WTC11 (cell line): ENCODE measurements around the gene PIP5K1A. TPM values are rescaled to one million over a fixed set of nuclear protein-coding genes. Genes with fewer than 3 reads are reported as not detected.

Experiments
- EMX1 ChIP-seq: fragments of 250-450 bp; sonication (Bioruptor Pico); IDR thresholded peaks from 2 replicates; pipeline ENCODE4 v1.8.0; 2021; ENCODE audit warnings: mild to moderate bottlenecking
- ERG ChIP-seq: fragments of 250-450 bp; sonication (Bioruptor Pico); IDR thresholded peaks from 2 replicates; pipeline ENCODE4 v1.8.0; 2021; ENCODE audit warnings: mild to moderate bottlenecking
- ETV6 ChIP-seq: sonication (generic); formaldehyde crosslinking; IDR thresholded peaks from 2 replicates; pipeline ENCODE4 v1.8.1; 2022; ENCODE audit warnings: mild to moderate bottlenecking, missing genetic modification reagents
- FOXK1 ChIP-seq: sonication (generic); formaldehyde crosslinking; IDR thresholded peaks from 2 replicates; pipeline ENCODE4 v1.8.0; 2022; ENCODE audit warnings: mild to moderate bottlenecking, moderate library complexity, missing genetic modification reagents
- GTF2I ChIP-seq: fragments of 250-450 bp; sonication (Bioruptor Pico); conservative IDR thresholded peaks from 2 replicates; pipeline ENCODE4 v1.4.0; 2021; ENCODE audit warnings: mild to moderate bottlenecking
- IRF1 ChIP-seq: sonication (generic); formaldehyde crosslinking; IDR thresholded peaks from 2 replicates; pipeline ENCODE4 v1.8.0; 2023; ENCODE audit warnings: missing genetic modification reagents
- JAZF1 ChIP-seq: fragments of 250-450 bp; sonication (Bioruptor Pico); IDR thresholded peaks from 2 replicates; pipeline ENCODE4 v1.9.0; 2021; ENCODE audit warnings: moderate library complexity, mild to moderate bottlenecking, inconsistent platforms
- MYBL2 ChIP-seq: sonication (generic); formaldehyde crosslinking; IDR thresholded peaks from 2 replicates; pipeline ENCODE4 v1.8.1; 2023; ENCODE audit warnings: mild to moderate bottlenecking, moderate library complexity, missing genetic modification reagents
- RELA ChIP-seq: sonication (generic); formaldehyde crosslinking; IDR thresholded peaks from 2 replicates; pipeline ENCODE4 v1.8.1; 2022; ENCODE audit warnings: missing genetic modification reagents, mild to moderate bottlenecking, borderline replicate concordance
- RORB ChIP-seq: fragments of 250-450 bp; sonication (Bioruptor Pico); IDR thresholded peaks from 2 replicates; pipeline ENCODE4 v1.9.0; 2021; ENCODE audit warnings: mild to moderate bottlenecking
- SP1 ChIP-seq: sonication (generic); formaldehyde crosslinking; conservative IDR thresholded peaks from 2 replicates; pipeline ENCODE4 v1.8.1; 2022; ENCODE audit warnings: missing genetic modification reagents
- TEAD1 ChIP-seq: sonication (generic); formaldehyde crosslinking; IDR thresholded peaks from 2 replicates; pipeline ENCODE4 v1.8.0; 2022; ENCODE audit warnings: mild to moderate bottlenecking, missing genetic modification reagents
- ZNF396 ChIP-seq: fragments of 250-450 bp; sonication (Bioruptor Pico); IDR thresholded peaks from 2 replicates; pipeline ENCODE4 v1.8.0; 2021; ENCODE audit warnings: mild to moderate bottlenecking, moderate library complexity, borderline replicate concordance
- total RNA-seq: library from RNA; stranded (reverse); gene quantifications from 3 replicates; pipeline ENCODE4 v1.2.3, GENCODE V29; 2021
- TF ChIP-seq, protein P1 (sequence below): sonication (generic); formaldehyde crosslinking; IDR thresholded peaks from 2 replicates; pipeline ENCODE4 v1.8.0; 2023; ENCODE audit warnings: missing genetic modification reagents, mild to moderate bottlenecking, borderline replicate concordance
- TF ChIP-seq, protein P2 (sequence below): sonication (generic); formaldehyde crosslinking; IDR thresholded peaks from 2 replicates; pipeline ENCODE4 v1.8.0; 2022; ENCODE audit warnings: mild to moderate bottlenecking, missing genetic modification reagents
- TF ChIP-seq, protein P3 (sequence below): sonication (generic); formaldehyde crosslinking; IDR thresholded peaks from 2 replicates; pipeline ENCODE4 v1.8.0; 2022; ENCODE audit warnings: missing genetic modification reagents

PIP5K1A gene
- total RNA-seq, 1 experiment from 2014 or later, result 81.3 TPM

DNA sequence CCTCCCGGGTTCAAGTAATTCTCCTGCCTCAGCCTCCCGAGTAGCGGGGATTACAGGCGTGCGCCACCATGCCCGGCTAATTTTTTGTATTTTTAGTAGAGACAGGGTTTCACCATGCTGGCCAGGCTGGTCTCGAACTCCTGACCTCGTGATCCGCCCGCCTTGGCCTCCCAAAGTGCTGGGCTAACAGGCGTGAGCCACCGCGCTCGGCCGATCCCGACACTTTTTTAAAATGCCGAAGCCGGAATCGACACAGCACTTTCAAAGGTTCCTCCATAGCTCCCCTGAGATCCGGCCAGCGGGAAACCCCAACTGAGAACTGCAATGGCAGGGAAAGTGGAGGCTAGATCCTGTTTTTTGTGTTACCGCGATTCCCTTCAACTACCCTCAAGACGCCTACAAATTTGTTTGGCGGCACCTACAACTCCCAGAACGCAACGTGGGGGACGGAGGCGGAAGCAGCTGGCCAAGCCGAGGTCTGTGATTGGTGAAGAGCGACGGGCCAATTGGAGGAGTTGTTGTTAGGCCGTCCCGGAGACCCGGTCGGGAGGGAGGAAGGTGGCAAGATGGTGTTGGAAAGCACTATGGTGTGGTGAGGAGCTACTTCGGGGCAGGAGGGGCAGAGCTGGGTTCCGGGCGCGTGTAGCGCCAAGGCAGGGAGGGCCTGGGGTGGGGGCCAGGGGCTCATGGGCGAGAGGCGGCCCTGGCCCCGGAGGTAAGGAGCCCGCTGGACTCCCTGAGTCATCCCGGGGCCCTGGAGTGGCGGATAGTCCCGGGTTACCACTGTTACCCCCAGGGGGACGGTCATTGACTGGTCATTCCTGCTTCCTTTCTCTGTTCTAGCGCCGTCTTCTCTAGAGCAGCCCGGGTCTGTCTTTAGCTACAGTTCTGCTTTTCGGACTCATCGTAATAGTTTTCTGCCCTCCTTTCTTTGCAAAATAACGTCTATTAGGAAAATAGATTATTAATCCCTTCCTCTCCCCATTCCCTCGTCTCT, 56.2 kb downstream of the PIP5K1A start, which contains the start of gene PSMD4 (continued):
- no peak; the same call in 1 of the 2 replicates for TF ChIP-seq ZNF396
- peak; percentile 80 for TF ChIP-seq GTF2I (CRISPR knock-in tag)
- no peak for TF ChIP-seq JAZF1 (CRISPR knock-in tag)
- TF ChIP-seq FOXK1 (CRISPR knock-in tag), result peak; percentile 76; the same call in 1 of the 2 replicates
- TF ChIP-seq RELA, result no peak
- TF ChIP-seq ERG (CRISPR knock-in tag), result no peak
- no peak for TF ChIP-seq EMX1 (CRISPR knock-in tag)
- TF ChIP-seq SP1, result peak; percentile 78
- no peak for TF ChIP-seq MYBL2 (CRISPR knock-in tag)
- TF ChIP-seq, protein P1, sequence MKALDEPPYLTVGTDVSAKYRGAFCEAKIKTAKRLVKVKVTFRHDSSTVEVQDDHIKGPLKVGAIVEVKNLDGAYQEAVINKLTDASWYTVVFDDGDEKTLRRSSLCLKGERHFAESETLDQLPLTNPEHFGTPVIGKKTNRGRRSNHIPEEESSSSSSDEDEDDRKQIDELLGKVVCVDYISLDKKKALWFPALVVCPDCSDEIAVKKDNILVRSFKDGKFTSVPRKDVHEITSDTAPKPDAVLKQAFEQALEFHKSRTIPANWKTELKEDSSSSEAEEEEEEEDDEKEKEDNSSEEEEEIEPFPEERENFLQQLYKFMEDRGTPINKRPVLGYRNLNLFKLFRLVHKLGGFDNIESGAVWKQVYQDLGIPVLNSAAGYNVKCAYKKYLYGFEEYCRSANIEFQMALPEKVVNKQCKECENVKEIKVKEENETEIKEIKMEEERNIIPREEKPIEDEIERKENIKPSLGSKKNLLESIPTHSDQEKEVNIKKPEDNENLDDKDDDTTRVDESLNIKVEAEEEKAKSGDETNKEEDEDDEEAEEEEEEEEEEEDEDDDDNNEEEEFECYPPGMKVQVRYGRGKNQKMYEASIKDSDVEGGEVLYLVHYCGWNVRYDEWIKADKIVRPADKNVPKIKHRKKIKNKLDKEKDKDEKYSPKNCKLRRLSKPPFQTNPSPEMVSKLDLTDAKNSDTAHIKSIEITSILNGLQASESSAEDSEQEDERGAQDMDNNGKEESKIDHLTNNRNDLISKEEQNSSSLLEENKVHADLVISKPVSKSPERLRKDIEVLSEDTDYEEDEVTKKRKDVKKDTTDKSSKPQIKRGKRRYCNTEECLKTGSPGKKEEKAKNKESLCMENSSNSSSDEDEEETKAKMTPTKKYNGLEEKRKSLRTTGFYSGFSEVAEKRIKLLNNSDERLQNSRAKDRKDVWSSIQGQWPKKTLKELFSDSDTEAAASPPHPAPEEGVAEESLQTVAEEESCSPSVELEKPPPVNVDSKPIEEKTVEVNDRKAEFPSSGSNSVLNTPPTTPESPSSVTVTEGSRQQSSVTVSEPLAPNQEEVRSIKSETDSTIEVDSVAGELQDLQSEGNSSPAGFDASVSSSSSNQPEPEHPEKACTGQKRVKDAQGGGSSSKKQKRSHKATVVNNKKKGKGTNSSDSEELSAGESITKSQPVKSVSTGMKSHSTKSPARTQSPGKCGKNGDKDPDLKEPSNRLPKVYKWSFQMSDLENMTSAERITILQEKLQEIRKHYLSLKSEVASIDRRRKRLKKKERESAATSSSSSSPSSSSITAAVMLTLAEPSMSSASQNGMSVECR, result no peak; the same call in 1 of the 2 replicates
- TF ChIP-seq RORB, result no peak
- TF ChIP-seq, protein P2, sequence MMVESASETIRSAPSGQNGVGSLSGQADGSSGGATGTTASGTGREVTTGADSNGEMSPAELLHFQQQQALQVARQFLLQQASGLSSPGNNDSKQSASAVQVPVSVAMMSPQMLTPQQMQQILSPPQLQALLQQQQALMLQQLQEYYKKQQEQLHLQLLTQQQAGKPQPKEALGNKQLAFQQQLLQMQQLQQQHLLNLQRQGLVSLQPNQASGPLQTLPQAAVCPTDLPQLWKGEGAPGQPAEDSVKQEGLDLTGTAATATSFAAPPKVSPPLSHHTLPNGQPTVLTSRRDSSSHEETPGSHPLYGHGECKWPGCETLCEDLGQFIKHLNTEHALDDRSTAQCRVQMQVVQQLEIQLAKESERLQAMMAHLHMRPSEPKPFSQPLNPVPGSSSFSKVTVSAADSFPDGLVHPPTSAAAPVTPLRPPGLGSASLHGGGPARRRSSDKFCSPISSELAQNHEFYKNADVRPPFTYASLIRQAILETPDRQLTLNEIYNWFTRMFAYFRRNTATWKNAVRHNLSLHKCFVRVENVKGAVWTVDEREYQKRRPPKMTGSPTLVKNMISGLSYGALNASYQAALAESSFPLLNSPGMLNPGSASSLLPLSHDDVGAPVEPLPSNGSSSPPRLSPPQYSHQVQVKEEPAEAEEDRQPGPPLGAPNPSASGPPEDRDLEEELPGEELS (CRISPR knock-in tag), result 0 out of 2 replicates have a peak, but pooled peaks have one; percentile 21
- TF ChIP-seq, protein P3, sequence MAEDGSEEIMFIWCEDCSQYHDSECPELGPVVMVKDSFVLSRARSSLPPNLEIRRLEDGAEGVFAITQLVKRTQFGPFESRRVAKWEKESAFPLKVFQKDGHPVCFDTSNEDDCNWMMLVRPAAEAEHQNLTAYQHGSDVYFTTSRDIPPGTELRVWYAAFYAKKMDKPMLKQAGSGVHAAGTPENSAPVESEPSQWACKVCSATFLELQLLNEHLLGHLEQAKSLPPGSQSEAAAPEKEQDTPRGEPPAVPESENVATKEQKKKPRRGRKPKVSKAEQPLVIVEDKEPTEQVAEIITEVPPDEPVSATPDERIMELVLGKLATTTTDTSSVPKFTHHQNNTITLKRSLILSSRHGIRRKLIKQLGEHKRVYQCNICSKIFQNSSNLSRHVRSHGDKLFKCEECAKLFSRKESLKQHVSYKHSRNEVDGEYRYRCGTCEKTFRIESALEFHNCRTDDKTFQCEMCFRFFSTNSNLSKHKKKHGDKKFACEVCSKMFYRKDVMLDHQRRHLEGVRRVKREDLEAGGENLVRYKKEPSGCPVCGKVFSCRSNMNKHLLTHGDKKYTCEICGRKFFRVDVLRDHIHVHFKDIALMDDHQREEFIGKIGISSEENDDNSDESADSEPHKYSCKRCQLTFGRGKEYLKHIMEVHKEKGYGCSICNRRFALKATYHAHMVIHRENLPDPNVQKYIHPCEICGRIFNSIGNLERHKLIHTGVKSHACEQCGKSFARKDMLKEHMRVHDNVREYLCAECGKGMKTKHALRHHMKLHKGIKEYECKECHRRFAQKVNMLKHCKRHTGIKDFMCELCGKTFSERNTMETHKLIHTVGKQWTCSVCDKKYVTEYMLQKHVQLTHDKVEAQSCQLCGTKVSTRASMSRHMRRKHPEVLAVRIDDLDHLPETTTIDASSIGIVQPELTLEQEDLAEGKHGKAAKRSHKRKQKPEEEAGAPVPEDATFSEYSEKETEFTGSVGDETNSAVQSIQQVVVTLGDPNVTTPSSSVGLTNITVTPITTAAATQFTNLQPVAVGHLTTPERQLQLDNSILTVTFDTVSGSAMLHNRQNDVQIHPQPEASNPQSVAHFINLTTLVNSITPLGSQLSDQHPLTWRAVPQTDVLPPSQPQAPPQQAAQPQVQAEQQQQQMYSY (CRISPR knock-in tag), result no peak
- 0 out of 2 replicates have a peak, but pooled peaks have one; percentile 27 for TF ChIP-seq TEAD1 (CRISPR knock-in tag)
- 0 out of 2 replicates have a peak, but pooled peaks have one; percentile 63 for TF ChIP-seq ETV6 (CRISPR knock-in tag)
- no peak for TF ChIP-seq IRF1 (CRISPR knock-in tag)
